EL (cell line): ENCODE data around the gene AMFR.

Experiments
- DNase-seq: peaks from one replicate; pipeline ENCODE4 v3.0.0-alpha.2; 2016

AMFR gene

DNA sequence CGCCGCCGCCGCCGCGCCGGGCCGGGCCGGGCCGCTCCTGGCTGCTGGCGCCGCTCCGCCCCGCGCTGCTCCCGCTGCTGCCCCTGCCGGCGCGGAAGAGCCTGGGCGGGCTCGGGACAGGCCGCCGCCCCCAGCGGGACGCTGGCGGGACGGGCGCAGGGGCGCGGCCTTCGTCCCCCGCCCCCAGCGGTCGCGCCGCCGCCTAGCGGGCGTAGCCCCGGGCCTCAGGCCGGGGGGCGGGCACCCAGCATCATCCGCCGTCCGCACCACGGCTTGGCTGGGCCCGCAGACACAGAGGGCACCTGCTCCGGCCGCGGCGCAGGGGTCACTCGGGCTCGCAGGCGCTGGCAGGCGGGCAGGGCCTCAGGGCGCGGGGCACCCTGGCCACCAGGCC, at the start of gene AMFR:
AMFR (minus strand) TSS at position 107 of the 394 bp plus-strand sequence. CDS start 218 bp downstream, outside the sequence.
- peak; percentile 86 for DNase-seq

DNA sequence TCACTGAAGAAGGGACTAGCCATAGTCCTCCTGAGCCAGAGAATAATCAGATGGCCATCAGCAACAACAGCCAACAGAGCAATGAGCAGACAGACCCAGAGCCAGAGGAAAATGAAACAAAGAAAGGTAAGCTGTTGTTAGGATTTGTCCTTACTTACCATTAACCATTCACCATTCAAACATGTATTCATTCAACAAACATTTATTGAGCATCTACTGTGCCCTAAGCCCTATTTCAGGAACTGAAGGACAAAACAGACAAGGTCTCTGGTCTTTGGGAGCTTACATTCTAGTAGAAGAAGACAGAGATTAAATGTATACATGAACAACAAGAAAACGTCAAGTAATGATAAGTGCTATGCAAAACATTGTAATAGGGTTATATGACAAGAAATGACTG, 45.3 kb upstream of the AMFR start:
- DNase-seq, result no peak

DNA sequence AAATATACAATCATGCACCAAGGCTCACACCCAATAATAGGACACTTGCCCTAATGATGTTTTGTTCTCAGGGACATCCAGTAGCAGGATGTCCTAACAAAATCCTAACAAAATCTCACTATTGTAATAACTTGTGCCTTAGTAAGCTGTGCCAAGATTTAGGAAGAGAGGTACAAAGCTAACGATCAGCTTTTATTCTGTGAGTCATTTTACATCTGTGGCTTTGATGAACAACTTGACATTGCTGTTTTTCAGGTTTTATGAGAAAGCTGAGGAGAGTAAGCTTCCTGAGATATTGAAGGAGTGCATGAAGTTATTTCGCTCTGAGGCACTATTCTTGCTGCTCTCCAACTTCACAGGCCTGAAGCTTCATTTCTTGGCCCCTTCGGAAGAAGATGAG, 44.9 kb upstream of the AMFR start:
- no peak for DNase-seq

DNA sequence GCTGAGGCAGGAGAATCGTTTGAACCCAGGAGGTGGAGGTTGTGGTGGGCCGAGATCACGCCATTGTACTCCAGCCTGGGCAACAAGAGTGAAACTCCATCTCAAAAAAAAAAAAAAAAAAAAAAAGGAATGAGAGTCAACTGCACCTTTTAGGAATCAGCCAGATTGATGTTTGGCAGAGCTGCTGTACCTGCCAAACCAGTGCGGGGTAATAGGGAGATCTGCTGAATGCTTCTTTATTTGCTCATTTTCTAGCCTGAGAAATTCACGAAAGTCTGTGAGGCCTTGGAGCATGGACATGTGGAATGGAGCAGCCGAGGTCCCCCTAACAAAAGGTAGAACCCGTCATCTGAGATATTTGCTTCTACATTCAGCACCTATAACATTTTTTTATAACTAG, 44.4 kb upstream of the AMFR start:
- no peak for DNase-seq

DNA sequence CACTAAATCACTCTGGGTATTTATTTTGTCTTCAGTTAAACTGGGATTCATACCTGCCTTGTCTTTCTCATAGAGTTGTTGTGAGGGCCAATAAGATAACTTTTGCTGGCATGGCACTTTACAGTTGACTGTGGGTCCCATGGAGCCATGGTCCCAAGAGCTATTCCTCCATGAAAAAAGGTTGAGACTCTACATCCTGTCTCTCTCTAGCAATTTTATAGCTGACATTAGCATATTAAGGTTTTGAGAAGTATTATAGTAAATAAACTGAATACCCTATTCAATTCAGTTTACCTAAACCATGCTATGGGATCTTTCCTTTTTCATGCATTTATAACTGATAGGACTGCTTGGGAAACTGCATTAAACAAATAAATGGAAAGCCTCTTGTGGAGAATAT, 43.5 kb upstream of the AMFR start:
- DNase-seq, result no peak

DNA sequence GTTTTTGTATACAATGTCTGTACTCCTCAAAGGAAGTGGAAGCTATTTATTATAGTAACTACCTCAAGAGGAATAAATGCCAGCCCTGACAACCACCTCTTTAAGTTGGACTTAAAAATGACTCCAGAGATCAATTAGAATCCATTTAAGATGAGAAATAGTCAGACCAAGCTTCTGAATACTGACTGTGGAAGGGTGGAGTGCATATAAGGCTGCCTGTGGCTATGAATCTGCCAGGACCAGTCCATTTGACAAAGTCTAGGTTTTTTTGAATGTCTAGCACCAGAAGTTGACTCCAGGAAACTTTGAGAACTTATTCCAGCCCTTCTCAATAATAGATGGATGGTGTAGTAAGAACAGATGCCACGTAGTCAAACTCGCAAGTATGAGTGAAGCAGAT, 41.0 kb upstream of the AMFR start:
- no peak for DNase-seq

DNA sequence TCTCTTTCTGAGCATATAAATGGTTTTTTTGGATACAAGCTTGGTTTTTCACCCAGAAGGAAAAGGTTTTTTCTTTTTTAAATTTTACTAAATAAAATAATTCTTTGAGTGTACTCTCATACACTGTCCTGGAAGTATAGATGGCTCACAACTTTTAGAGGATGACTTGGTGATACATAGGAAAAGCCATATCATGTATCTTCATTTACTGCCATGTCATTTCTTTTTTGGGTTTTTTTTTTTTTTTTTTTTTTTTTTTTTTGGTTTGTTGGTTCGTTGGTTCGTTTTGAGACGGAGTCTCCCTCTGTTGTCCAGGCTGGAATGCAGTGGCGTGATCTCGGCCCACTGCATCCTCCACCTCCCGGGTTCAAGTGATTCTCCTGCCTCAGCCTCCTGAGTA, 37.8 kb upstream of the AMFR start:
- no peak for DNase-seq

DNA sequence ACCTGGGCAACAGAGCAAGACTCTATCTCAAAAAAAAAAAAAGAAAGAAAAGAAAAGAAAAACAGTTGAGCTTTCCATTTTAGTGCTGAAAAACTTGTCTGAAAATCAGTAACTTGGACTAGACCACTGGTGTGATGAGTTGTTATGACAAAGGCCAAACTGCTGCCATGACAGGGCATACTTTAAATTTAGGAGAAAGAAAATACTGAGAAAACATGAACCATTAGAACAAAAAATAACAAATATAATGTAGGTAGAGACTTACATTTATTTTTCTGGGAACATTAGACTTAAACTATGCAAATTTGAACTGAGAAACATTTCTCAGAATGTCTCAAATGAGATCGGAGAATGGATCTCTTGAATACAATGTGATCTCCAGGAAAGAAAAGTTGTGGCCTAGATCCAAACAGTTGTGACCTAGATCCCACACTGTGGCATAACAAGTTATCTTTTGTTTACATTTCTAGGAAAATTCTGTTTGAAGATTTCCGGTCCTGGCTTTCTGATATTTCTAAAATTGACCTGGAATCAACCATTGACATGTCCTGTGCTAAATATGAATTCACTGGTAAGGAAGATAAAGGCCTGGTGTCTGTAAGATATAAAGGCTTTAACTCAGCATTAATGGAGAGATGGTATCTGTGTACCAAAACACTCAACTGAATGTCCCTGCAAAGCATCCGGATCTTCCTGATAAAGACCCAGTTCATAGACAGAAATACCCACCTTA, 36.9 kb upstream of the AMFR start:
- DNase-seq, result no peak

DNA sequence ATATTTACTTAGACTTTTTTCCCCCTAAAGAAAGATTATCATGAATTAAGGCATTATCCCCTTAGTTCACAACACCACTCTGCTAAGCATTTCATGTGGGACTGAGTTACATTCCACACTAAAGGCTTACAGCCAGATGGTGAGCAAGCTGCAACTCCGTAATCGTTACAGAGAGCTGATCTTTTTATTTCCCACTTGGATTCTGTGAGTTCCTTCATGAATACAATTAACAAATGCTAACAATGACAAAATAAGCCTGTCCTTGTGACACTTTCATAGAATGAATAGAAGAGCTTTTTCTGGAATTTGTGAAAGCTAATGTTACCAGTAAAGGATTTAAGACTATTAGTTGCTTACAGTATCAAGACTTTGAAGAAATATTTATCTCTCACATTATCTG, 34.8 kb upstream of the AMFR start:
- no peak for DNase-seq

DNA sequence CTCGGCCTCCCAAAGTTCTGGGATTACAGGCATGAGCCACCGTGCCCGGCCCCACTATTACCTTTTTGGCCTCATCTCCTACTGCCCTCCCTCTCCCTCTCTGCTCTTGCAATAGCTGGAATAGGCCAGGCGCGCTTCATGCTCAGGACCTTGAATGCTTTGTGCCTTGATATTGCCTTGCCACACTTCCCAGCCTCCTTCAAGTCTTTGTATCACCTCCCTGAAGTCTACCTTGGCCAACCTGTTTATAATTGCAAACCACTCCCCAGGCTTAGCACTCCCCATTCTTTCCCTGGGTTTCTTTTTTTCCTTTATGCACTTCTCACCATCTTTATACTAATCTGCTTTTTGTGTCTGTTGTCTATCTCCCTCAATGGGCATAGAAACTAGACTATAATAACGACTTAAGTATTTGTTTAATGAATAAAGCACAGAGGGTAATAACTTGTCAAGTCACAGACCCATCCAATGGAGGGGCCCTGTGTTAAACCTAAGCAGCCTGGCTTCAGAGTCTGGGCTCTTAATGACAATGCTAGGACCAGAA, 32.7 kb upstream of the AMFR start:
- DNase-seq, result no peak

DNA sequence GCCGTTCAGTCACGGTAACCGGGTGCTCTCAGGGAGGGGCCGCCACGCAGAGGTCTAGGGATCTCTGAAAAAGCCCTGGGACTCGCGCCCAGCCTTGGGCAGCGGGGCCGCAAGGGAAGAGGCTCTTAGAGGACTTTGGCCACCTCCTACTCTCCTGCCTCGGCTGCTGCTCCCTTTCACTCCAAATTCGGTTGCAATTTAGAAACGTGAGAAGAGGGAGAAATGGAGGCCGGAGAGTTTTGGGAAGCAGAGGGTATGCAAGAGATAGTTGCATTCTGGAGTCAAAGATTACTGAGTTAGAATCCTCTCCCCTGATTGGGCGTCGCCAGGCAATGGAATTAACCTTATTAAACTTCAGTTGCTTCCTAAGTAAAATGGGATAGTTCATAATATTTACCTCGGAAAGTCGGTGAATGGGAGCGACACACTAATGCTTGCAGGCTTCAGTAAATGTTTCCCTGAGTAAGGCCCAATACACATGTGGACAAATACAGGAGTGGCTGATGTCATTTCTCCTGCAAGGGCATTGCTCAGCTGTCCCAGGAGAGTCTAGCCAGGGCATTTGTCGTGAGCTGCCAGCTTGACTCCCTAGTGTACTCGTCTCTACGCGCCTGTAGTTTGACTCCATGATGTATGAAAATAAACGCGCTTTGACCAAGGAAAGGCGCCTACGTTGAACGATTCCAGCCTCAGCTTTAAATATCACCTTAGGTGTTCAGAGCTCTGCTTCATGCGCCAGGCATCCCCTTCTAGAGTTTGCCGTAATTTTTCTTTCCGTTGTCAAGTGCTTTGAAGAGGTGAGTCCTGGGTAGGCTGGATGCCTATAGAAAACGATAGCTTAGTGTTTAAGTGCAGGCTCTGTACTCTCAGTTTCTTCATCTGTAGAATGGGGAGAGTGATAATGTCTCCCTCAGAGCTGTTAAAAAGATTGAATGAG, 26.7 kb upstream of the AMFR start:
- peak; percentile 40 for DNase-seq

DNA sequence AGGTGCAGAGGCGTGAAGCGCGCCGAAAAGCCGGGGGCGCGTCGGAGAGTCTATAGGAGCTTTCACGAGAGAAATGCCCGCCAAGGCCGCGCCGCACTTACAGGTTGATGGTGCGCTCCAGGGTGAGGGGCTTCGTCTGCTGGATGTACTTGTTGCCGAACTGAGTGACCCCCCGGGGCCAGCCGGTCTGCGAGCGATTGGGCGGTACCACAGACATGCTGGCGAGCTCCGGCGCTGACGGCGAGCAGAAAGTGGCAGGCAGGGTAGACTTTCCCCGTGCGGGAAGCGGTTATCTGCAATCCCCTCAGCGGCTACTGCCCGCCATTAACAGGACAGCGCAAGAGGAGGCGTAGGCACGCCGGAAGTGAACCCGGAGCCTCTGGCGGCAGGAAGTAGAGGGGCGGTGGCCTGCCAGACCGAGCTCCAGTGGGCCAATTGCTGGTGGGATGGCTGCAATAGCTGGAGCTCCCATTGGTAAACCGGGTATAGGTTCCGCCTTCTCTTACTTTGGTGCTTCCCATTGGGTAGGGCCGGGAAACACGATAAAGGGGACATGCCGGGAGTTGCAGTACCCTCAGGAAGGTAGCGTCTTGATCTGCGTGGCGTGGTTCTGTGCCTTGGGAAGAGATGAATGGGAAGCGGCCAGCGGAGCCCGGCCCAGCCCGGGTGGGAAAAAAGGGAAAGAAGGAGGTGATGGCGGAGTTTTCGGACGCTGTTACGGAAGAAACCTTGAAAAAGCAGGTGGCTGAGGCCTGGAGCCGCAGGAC, 25.8 kb upstream of the AMFR start, which contains the start of the genes NUDT21 and OGFOD1:
NUDT21 (minus strand) TSS at position 347 of the 767 bp plus-strand sequence; CDS start at position 217, 130 bp downstream.
OGFOD1 (plus strand) TSS at position 569 of the 767 bp plus-strand sequence; CDS start at position 628, 59 bp downstream.
- DNase-seq, result peak; percentile 99

DNA sequence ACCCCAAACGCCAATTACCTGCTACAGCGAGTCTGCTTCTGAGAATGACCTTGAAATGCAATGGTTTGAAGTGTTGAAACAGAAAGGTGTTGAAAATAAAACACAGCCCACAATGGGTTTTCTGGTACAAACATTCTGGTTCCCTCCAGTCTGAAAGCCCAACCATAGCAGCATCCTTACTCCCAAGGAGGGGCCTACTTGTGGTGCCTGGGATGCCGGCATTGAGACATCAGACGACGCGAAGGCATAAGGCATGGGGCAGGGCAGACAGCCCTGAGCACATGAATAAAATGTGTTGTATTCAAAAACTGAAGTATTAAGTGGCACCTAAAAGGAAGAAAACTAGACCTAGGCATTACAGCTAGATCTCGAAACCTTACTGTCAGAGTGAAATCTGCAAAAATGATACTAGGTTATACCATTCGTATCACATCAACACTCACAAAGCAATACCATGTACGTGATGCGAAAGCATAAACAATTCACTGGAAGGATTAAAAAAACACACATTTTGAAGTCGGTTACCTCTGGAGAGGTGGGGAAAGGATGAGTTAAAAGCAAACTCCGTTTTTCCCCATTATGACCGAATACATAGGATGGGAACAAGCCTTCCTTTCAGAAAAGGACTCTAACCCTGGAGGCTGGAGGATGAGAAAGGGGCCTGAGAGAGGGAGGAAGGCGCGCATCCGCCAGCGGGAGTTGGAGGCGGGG, 25.1 kb upstream of the AMFR start:
- peak; percentile 25 for DNase-seq

DNA sequence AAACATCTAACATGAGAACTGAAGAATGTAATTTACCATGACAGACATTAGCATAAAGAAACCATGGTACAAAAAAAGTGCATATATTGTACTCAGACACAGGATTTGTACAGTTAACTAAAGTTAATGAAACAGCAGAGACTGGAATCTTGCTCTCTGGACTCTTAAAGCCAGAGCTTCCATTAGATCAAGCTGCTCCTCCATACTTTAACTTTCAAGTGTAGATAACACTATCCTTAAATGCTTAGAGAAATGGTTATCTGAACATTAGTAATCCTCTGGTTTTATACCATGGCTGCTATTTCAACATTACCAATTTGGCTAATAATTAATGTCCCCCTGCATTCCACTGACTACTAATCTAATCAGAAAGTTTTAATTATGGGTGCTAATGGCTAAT, 22.7 kb upstream of the AMFR start:
- no peak for DNase-seq

DNA sequence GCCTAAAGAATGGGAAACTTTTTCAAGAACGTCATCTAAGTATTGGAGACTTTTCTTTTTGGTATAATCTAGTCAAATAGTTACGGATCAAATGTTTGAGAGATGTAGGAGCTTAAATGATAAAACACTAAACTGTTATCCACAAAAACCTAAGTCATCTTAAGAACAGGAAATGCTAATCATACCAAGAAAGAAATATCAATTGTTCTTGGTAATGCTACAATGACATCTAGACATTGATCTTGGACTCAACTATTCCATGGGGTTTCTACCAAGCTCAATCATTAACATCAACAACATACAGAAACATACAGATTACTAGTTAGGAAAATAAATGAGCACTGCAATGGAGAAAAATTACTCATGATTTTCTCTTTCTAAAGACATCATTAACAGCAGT, 21.9 kb upstream of the AMFR start:
- DNase-seq, result no peak

DNA sequence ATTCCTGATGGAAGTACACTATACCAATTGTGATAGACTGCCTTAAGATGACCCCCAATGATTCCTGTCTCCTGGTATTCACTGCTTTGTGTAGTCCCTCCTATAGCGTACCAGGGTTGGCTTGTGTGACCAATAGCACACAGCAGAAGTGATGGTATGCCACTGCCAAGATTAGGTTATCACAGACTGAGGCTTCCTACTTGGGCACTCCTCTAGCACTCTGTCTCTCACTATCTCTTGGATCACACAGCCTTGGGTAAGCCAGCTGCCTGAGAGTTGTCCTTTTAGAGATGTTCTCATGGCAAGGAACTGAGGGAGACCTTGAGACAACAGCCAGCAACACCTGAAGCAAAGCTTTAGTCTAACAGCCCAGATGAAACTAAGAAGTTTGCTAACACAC, 12.7 kb upstream of the AMFR start:
- DNase-seq, result no peak

DNA sequence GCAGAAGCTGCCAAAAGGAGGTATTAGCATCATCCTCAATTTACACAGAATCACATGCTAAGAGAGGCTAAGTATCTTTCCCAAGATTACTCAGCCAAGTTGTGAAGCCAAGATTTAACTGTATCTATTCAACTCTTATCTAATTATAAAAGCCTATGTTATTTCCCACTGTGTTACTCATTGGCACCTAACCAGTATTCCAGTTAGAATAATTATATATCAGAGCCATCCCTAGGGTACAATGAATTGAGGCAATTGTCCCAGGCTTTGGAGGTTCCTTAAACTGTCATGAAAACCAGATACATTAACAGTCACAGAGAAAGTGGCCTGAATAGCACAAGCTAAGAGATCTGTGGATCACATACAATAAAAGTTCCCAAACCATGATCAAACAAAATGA, 10.9 kb upstream of the AMFR start:
- DNase-seq, result no peak

DNA sequence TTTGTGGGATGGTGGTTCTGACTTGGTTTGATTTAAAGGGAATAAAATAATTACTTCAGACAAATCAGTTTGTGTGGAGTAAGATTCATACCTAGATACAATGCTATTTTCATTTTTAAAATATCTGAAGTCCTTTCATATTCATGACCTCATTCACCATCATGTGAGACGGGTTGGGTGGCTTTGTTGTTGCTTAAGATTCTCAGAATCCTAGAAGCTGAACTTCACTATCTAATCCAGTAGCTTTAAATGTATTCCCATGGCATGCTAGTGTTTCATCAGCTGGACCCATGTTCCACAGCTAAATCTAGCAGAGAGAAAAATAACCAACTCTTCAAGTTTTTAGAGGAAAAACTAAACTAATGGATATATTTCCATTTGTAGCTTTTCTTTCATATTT, 2.7 kb upstream of the AMFR start:
- DNase-seq, result no peak

DNA sequence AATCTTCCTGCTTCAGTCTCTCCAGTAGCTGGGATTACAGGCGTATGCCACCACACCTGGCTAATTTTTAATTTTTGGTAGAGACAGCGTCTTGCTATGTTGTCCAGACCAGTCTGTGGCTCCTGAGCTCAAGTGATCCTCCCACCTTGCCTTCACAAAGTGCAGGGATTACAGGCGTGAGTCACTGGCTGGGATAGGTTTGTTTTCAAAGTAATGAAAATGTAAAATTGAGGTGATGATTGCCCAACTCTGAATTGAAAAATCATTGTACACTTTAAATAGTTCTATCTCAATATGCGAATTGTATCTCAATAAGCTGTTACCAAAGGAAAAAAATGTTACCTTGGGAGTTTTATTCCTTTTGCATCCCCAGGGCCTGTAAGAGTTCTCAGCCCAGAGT, 1.2 kb upstream of the AMFR start:
- DNase-seq, result no peak

DNA sequence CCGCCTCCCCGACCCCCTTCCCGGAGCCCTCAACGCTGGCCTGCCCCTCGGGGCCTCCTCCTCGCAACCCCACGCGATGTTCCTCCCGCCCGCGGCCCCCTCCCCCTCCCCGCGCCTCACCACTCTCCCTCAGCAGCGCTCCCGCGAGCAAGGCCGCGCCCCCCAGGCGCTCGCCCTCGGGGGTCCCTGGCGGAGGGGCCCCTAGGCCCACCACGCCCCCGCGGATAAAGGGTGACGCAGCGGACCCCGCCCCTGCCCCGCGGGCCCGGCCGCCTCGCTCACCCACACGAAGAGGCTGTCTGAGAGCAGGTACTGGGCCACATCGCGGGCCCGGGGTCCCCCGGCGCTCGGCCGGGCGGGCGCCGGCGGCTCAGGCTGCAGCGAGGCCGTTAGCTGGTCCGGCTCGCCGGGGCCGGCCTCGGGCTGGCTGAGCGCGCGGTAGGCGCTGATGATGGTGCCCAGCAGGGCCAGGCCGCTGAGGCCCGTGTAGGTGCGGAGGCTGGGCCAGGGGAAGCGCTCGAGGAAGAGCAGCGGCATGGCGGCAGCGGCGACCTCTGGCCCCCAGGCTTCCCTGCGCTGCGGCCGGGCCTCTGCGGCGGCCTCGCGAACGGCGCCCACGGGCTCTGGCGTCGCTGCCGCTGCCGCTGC, 430 bp downstream of the AMFR start:
- DNase-seq, result peak; percentile 33

DNA sequence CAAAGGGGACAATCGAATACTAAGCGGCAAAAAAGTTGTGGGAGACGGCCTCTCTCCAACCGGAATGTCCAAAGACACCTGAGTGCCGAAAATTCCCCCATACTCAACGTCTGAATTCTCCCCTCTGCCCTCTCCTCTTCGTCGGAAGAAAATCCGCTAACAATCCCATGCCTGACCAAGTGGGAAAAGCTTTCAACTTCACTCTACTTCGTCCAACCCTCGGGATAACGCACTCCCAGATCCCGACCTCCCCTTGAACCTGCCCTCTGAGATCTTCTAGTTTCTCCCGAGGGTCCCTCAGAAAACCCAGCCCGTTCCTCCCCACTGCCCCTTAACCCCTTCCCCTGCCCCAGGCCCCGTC, 961 bp downstream of the AMFR start:
- DNase-seq, result peak; percentile 26
